Activated naive CD8-positive, alpha-beta T cell treated with anti-CD3 and anti-CD28 coated beads, Interleukin-2, amount 50 U/mL, for 24 hours (primary cell): ENCODE data around the gene NR2C2.

Source experiments
- ATAC-seq: fragments of 150-1000 bp; cut with Tn5 transposase; one replicate; pipeline ENCODE4 v1.10.0; 2021
- DNase-seq: peaks from one replicate; pipeline ENCODE4 v3.0.0; 2021
- H3K27ac Mint-ChIP-seq: one replicate; pipeline ENCODE4 v1.8.0; 2021; ENCODE audit warnings: mild to moderate bottlenecking, mixed read lengths
- H3K27me3 Mint-ChIP-seq: one replicate; pipeline ENCODE4 v1.8.0; 2021; ENCODE audit warnings: mixed read lengths
- H3K36me3 Mint-ChIP-seq: one replicate; pipeline ENCODE4 v1.8.0; 2021; ENCODE audit warnings: low read depth, mixed read lengths
- H3K4me1 Mint-ChIP-seq: one replicate; pipeline ENCODE4 v1.8.0; 2021; ENCODE audit warnings: mixed read lengths
- H3K4me3 Mint-ChIP-seq: one replicate; pipeline ENCODE4 v1.8.0; 2021; ENCODE audit warnings: mild to moderate bottlenecking, moderate library complexity, mixed read lengths
- H3K9me3 Mint-ChIP-seq: one replicate; pipeline ENCODE4 v1.8.0; 2021; ENCODE audit warnings: mixed read lengths

NR2C2 gene

DNA sequence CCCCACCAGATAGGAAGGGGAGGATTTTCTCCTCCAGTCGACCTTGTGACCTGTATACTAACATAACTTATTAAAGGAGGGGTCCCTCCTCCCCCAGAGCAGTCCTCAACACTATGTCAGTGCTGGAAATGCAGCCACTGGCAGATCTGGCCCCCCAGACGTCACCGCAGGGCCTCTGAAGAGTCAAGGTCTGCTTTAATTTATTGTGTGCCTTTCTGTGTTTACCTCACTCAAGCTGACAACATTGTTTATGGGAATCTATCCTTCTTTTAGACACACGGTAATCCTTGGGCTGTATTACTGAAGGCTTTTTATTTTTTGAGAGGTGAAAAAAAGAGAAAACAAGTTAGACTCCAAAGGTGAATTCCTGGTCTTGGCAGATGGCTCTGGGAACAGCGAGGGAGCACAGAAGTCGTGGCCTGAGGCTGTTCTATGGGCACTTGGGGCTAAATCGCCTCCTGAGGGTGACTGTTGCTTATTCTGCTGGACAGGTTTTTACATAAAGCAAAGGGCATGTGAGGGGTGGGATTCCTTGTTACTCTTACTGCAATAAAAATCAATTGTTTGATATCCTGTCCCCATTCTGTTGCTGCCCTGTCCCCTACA, 13.5 kb upstream of the NR2C2 start:
- Mint-ChIP-seq H3K27me3 (no peaks in the 10 kb centered on the region), H3K9me3 (no peaks in the 10 kb centered on the region), H3K4me1 (no peaks in the 10 kb centered on the region)

DNA sequence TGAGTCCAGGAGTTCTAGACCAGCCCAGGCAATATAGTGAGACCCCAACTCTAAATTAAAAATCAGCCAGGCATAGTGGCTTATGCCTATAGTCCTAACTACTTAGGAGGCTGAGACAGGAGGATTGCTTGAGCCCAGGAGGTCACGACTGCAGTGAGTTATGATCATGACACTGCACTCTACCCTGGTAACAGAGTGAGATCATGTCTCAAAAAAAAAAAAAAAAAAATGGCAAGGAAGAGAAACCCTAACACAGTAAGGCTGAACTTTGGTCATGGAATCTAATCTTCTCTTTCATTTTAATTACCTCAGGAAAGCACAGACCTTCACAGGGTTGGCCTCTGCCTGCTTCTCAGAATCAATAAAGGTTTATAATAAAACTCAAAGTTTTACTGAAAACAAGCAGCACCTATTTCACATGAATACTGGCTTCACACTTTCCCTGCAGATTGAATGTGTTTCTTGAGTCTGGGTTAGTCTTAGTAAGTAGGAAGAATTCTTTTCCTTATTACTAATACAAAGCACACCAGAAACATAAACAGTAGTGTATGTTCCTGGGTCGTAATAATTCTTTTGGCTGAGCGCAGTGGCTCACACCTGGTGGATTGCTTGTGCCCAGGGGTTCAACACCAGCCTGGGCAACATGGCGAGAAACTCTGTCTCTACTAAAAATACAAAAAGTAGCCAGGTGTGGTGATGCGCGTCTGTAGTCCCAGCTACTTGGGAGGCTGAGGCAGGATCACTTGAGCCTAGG, 11.6 kb upstream of the NR2C2 start:
- no peaks in the 10 kb centered on the region for H3K27me3 Mint-ChIP-seq
- H3K4me1 Mint-ChIP-seq = peaks cover under 1% of the 10 kb centered on the region
- H3K36me3 Mint-ChIP-seq = no peaks in the 10 kb centered on the region
- no peak for DNase-seq
- H3K4me3 Mint-ChIP-seq = no peak overlapping the region
- no peak overlapping the region for H3K27ac Mint-ChIP-seq
- H3K9me3 Mint-ChIP-seq = no peaks in the 10 kb centered on the region
- ATAC-seq = no peak

More for the DNA sequence above, 13.5 kb upstream of the NR2C2 start:
- Mint-ChIP-seq H3K27ac (no peak overlapping the region), H3K4me3 (no peak overlapping the region), H3K36me3 (no peaks in the 10 kb centered on the region)
- ATAC-seq = no peak
- no peak for DNase-seq

DNA sequence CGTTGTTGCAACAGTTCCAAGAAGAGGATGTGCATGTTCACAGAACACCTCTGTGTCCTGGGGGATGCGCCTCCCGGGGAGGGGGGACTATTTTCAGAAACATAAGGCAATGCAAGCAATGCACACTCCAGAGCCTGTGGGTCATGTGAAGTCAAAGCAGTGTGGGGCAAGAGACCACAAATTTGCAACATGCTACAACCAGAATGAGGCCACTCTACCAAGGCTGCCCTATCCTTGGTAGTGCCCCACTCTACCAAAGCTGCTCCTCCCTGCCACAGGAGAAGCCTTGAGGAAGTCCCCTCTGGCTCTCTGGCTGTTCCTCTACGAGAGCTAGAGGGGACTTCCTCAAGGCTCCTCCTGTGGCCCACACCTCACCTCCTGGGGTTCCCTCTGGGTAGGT, 8.4 kb upstream of the NR2C2 start:
- no peaks in the 10 kb centered on the region for H3K9me3 Mint-ChIP-seq
- ATAC-seq (no peak), DNase-seq (no peak)
- H3K36me3 Mint-ChIP-seq = peaks cover 2% of the 10 kb centered on the region
- H3K27ac Mint-ChIP-seq = no peak overlapping the region
- H3K4me3 Mint-ChIP-seq = no peak overlapping the region
- peaks cover 6% of the 10 kb centered on the region for H3K4me1 Mint-ChIP-seq
- no peaks in the 10 kb centered on the region for H3K27me3 Mint-ChIP-seq

DNA sequence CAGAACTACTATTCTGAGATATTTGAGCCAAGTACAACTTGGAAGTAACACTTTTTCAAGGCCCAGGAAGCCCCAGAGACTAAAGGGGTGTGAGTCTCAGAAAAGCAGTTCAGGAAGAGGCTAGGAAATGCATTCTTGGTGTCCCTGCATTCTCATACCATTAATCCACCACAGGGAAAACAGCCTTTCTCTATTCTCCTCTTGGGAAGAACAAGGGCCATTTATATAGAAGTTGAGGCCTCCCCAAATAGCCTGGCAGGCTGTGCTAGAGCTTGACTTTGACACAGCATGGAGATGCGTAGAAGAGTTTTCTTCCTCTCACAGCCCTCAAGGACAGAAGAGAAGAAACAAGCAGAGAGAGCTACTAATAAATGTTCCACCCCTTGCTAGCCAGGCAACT, 5.5 kb upstream of the NR2C2 start:
- no peak overlapping the region for H3K4me3 Mint-ChIP-seq
- H3K9me3 Mint-ChIP-seq = no peaks in the 10 kb centered on the region
- peaks cover 22% of the 10 kb centered on the region for H3K36me3 Mint-ChIP-seq
- H3K27ac Mint-ChIP-seq = no peak overlapping the region
- ATAC-seq (no peak), DNase-seq (no peak)
- H3K4me1 Mint-ChIP-seq = peaks cover 23% of the 10 kb centered on the region
- H3K27me3 Mint-ChIP-seq = no peaks in the 10 kb centered on the region

DNA sequence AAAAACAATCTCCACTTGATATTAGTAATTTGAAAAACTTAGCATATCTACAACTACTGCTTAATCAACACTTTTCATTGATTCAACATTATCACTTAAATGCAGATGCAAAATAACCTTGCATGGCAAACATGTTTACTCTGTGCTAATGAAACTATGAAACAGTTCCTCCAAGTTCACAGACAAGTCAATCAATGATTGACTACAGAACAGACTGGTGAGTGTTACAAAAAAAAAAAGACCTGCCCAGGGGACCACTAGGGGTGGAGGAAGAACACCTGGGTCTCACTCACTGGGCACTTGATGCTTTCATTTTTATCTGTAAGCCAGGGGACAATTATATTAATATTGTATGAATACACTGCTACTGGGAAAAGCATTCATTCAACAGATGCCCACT, 4.3 kb upstream of the NR2C2 start:
- no peaks in the 10 kb centered on the region for H3K9me3 Mint-ChIP-seq
- H3K4me3 Mint-ChIP-seq = no peak overlapping the region
- ATAC-seq = no peak
- H3K36me3 Mint-ChIP-seq = peaks cover 22% of the 10 kb centered on the region
- no peak overlapping the region for H3K27ac Mint-ChIP-seq
- peaks cover 23% of the 10 kb centered on the region for H3K4me1 Mint-ChIP-seq
- DNase-seq = no peak
- no peaks in the 10 kb centered on the region for H3K27me3 Mint-ChIP-seq

DNA sequence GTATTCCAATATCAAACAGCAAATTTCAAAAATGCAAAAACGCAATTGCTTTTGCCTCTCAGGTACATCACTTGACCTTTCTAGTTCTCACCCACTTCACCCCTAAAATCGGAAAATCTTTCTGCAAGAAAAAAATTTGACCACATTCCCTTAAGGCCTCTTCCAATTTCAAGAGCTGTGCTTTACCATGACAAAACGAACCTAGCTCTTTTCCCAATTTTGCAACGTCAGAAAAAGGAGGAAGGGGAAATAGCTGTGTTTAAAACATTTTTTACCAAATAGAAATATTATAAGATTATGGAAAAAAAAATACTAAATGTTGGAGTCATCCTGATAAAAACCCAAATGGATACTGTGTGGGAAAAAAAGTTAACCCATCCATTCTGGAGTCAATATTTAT, 1.1 kb upstream of the NR2C2 start:
- peaks cover 22% of the 10 kb centered on the region for H3K36me3 Mint-ChIP-seq
- no peak for ATAC-seq

DNA sequence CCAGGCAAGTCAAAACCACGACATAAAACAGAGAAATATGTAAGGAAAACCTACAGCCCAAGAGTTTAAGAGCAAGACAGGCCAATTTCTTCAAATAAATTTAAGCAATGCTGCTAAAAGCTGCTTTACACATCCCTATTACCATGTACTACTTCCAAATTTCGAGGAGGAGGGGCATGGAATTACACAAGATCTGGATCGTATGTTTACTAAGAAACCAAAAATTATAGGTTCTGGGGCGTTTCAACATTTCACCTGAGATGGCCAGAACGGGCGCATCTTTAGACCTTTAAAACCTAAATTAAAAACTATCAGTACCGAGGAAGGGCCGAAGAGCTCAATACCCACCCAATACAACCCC, 664 bp upstream of the NR2C2 start:
- no peak for ATAC-seq
- no peak for DNase-seq
- H3K36me3 Mint-ChIP-seq = peaks cover 22% of the 10 kb centered on the region
- H3K4me1 Mint-ChIP-seq = peaks cover 39% of the 10 kb centered on the region
- peak overlapping the region; percentile 91 for H3K4me3 Mint-ChIP-seq
- H3K27ac Mint-ChIP-seq = peak overlapping the region; percentile 89
- no peaks in the 10 kb centered on the region for H3K27me3 Mint-ChIP-seq
- H3K9me3 Mint-ChIP-seq = no peaks in the 10 kb centered on the region

More for the DNA sequence above, 1.1 kb upstream of the NR2C2 start:
- no peaks in the 10 kb centered on the region for H3K9me3 Mint-ChIP-seq
- peak overlapping the region; percentile 91 for H3K4me3 Mint-ChIP-seq
- H3K27me3 Mint-ChIP-seq = no peaks in the 10 kb centered on the region
- H3K27ac Mint-ChIP-seq = peak overlapping the region; percentile 89
- no peak for DNase-seq
- H3K4me1 Mint-ChIP-seq = peaks cover 40% of the 10 kb centered on the region

DNA sequence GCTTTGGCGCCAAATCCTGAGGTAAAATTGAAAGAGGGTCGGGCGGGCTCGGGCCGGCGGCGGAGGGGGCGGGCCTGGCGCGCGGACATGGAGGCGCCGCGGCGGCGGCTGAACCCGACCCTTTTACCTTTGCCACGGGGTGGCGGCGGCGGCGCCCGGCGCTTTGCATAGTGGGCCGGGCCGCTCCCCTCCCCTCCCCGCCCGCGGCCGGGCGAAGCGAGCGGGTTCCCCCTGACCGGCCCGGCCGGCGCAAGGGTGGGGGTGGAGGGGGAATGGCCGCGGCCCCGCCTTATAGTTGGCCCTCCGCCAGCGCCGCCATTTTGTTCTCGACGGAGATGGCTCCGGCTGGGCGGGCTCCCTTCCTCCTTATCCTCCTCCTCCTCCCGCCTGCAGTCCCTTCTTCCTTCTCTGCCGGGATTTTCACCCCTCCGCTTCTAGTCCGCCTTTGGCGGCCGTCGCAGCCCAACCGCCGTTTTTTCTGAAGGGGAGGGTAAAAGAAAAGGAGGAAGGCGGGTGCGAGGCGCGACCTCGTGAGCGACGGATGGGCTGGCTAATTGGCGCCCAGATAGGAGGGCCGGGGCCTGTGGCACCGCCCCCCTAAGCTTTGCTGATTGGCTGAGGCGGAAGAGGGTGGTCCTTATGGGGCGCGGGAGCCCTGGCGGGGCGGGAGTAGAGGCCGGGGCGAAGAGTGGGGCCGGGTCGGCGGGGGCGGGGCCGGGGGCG, 664 bp downstream of the NR2C2 start:
- ATAC-seq (peak; percentile 95), DNase-seq (peak; percentile 95)
- Mint-ChIP-seq H3K9me3 (no peaks in the 10 kb centered on the region), H3K27ac (peak overlapping the region; percentile 99), H3K4me1 (peaks cover 44% of the 10 kb centered on the region), H3K36me3 (peaks cover 24% of the 10 kb centered on the region), H3K27me3 (no peaks in the 10 kb centered on the region), H3K4me3 (peak overlapping the region; percentile 97)

DNA sequence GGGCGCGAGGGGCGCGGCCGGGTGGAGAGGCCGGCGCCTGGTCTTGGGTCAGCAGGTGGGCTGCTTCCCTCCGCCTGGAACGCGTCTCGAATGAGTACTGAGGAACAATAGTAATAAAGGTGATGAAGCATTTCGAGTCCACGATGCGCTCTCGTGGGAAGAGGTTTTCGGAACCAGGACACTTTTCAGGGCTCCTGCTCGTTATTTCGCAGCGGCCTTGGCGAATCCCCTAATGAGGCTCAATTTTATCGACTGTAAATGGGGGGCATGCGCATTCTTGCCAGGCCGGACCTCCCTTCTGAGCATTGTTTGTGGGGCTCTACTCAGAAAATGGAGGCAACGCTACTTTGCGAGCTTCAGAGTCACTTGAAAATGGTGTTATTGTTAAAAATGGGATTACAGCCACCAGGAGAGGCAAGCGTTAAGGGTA, 1.2 kb downstream of the NR2C2 start:
- DNase-seq = no peak

DNA sequence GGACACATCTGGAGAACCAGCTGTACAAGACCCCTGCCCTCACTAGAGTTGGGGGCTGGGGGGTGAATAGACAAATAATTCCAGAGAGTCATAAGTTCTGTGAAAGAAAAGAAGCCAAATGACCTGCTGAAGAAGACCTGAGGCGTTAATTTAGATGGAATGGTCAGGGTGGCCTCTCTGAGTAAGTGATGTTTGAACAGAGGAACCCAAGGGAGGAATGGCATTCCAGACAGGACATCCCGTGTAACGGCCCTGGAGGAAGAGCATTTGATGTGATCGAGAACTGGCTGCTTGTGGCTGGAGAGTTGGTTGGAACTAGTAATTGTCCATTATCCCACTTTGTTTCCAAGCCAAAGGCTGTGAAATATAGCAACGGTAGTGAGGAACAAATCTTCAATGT, 1.7 kb downstream of the NR2C2 start:
- ATAC-seq = no peak
- H3K27ac Mint-ChIP-seq = peak overlapping the region; percentile 73
- H3K36me3 Mint-ChIP-seq = peaks cover 20% of the 10 kb centered on the region
- peak overlapping the region; percentile 97 for H3K4me3 Mint-ChIP-seq
- DNase-seq = no peak
- no peaks in the 10 kb centered on the region for H3K27me3 Mint-ChIP-seq
- no peaks in the 10 kb centered on the region for H3K9me3 Mint-ChIP-seq
- H3K4me1 Mint-ChIP-seq = peaks cover 44% of the 10 kb centered on the region

More for the DNA sequence above, 1.2 kb downstream of the NR2C2 start:
- Mint-ChIP-seq H3K27ac (peak overlapping the region; percentile 73), H3K4me1 (peaks cover 44% of the 10 kb centered on the region), H3K36me3 (peaks cover 24% of the 10 kb centered on the region), H3K4me3 (peak overlapping the region; percentile 97), H3K27me3 (no peaks in the 10 kb centered on the region), H3K9me3 (no peaks in the 10 kb centered on the region)
- ATAC-seq = no peak

DNA sequence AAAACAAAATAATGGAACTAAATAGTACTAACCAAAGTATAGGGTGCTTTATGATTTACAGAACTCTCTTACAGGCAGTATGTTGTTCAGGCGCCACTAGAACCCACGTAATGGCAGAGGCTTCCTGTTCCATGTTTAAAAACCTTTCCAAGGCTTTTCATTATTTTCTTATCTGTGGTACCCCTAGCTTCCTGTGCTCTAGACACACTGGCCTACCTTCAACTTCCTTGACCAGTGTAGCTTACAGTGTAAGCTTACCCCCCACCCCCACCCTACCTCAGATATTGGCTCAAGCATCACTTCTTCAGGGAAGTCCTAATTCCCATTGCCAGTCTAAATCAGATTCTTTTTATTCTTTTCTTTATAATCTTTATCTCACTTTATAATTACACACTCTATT, 2.9 kb downstream of the NR2C2 start:
- Mint-ChIP-seq H3K4me1 (peaks cover 48% of the 10 kb centered on the region), H3K27ac (no peak overlapping the region), H3K36me3 (peaks cover 13% of the 10 kb centered on the region), H3K27me3 (no peaks in the 10 kb centered on the region), H3K4me3 (no peak overlapping the region), H3K9me3 (no peaks in the 10 kb centered on the region)
- DNase-seq (no peak), ATAC-seq (no peak)

DNA sequence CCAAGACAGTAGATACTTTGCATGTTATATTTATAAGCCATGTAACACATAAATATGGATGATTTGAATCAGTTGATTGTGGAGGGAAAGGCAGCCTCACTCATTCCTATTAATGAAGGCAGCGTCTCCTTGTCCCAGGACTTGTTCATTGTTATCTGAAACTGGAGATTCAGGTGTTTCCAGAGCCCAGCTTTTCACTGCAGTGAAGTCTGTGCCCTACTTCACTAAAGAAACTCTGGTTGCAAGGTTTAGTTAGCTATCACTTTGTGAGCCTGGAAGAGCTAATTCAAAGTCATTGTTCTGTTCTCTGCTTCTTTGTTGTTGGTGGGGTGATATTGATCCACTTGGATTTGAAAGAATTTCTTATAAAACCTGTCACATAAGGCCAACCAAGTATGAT, 9.8 kb downstream of the NR2C2 start:
- Mint-ChIP-seq H3K4me1 (peaks cover 58% of the 10 kb centered on the region), H3K4me3 (no peak overlapping the region), H3K27ac (no peak overlapping the region), H3K36me3 (peaks cover 20% of the 10 kb centered on the region), H3K27me3 (no peaks in the 10 kb centered on the region), H3K9me3 (no peaks in the 10 kb centered on the region)
- ATAC-seq (no peak), DNase-seq (no peak)

DNA sequence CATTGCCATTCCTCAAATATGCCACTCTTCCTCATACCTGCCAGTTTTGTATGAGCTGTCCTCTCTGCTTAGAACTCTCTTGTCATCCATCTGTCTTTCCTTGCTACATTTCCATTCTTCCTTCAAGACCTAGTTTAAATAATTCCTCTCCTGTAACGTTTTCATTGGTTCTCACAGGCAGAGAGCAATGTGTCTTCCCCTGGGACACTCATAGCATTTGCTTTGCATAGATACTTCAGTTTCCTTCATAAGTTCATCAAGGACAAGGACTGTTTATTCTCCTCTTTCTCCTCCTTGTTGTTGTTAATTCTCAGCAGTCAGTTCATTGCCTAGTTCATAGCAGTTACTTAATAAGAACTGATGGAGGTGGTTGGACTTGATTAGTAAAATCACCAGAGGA, 10.5 kb downstream of the NR2C2 start:
- DNase-seq = no peak
- H3K27ac Mint-ChIP-seq = peak overlapping the region; percentile 15
- ATAC-seq = no peak
- H3K4me1 Mint-ChIP-seq = peaks cover 56% of the 10 kb centered on the region
- H3K4me3 Mint-ChIP-seq = no peak overlapping the region
- H3K27me3 Mint-ChIP-seq = no peaks in the 10 kb centered on the region
- peaks cover 21% of the 10 kb centered on the region for H3K36me3 Mint-ChIP-seq
- H3K9me3 Mint-ChIP-seq = no peaks in the 10 kb centered on the region

DNA sequence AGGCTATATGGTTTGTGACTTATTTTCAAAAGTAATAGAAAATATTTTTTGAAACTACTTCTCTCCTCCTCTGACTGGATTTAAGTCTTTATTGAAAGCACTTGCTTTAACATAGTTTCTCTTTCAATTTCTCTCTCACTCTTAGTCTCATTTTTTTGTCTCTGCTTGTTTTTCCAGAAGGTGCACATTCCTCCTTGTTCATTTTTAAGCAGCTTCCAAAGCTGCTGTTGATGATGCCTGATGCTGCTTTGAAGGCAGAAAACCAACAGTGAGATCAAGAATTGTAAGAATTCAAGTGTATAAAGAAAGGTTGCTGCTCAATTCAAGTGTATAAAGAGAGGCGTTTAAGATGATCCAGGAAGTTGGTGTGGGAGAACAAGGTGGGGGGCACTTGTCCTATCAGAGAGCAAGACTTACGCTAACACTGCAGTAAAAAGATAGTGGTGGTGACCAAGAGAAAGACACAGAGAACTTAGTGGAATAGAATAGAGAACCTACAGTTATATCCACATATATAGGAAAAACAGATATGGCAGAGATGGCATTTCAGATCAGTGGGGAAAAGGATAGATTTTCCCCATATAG, 12.1 kb downstream of the NR2C2 start:
- peak overlapping the region; percentile 76 for H3K4me3 Mint-ChIP-seq
- peaks cover 25% of the 10 kb centered on the region for H3K36me3 Mint-ChIP-seq
- peak overlapping the region; percentile 84 for H3K27ac Mint-ChIP-seq
- H3K4me1 Mint-ChIP-seq = peaks cover 54% of the 10 kb centered on the region
- DNase-seq (no peak), ATAC-seq (peak; percentile 36)
- H3K27me3 Mint-ChIP-seq = no peaks in the 10 kb centered on the region
- H3K9me3 Mint-ChIP-seq = no peaks in the 10 kb centered on the region

DNA sequence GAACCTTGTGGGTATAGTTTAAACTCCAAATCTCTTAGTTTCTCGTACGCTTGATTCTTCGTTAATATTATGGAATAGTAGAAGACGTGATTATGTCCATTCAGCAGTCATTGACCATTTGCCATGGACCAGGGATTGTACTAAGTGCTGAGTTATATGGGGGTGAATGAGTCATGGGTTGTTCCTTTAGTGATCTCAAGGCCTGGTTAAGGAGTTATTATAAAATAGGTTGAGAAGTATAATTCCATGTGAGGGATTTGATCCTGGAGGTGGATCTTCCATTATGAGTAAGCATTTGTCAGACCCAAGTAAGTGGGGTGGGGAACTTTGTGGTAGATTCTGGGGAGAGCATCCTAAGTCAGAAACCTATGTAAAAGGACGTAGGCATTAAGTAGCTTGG, 15.4 kb downstream of the NR2C2 start:
- H3K27me3 Mint-ChIP-seq = no peaks in the 10 kb centered on the region
- H3K27ac Mint-ChIP-seq = no peak overlapping the region
- H3K4me1 Mint-ChIP-seq = peaks cover 27% of the 10 kb centered on the region
- no peak overlapping the region for H3K4me3 Mint-ChIP-seq
- no peak for ATAC-seq
- no peak for DNase-seq
- H3K9me3 Mint-ChIP-seq = no peaks in the 10 kb centered on the region
- peaks cover 47% of the 10 kb centered on the region for H3K36me3 Mint-ChIP-seq
